Osteocyte (in vitro differentiated cells): ENCODE measurements around the gene ABCB9. TPM values are rescaled to one million over a fixed set of nuclear protein-coding genes. Genes with fewer than 3 reads are reported as not detected.
A peak's percentile ranks its signal among the peaks of the same experiment; 100 is the strongest.
"Not testable (repeated sequence)": the region's sequence is repeated elsewhere in the genome, so short reads cannot be mapped to it uniquely, and the experiment has no call there.

Experiments used
- DNase-seq: peaks from one replicate; pipeline ENCODE4 v3.0.0; 2021; ENCODE audit warnings: mixed read lengths; ENCODE audit not compliant: unreplicated experiment; ENCODE audit errors: extremely low spot score
- H3K27ac Mint-ChIP-seq: one replicate; pipeline ENCODE4 v1.8.0; 2021; ENCODE audit warnings: mild to moderate bottlenecking, mixed read lengths; ENCODE audit not compliant: unreplicated experiment
- H3K27me3 Mint-ChIP-seq: one replicate; pipeline ENCODE4 v1.8.0; 2021; ENCODE audit warnings: mixed read lengths; ENCODE audit not compliant: unreplicated experiment
- H3K36me3 Mint-ChIP-seq: one replicate; pipeline ENCODE4 v1.8.0; 2021; ENCODE audit warnings: mixed read lengths; ENCODE audit not compliant: unreplicated experiment
- H3K4me1 Mint-ChIP-seq: one replicate; pipeline ENCODE4 v1.8.0; 2021; ENCODE audit warnings: mixed read lengths; ENCODE audit not compliant: unreplicated experiment
- H3K4me3 Mint-ChIP-seq: one replicate; pipeline ENCODE4 v1.8.0; 2021; ENCODE audit warnings: mild to moderate bottlenecking, moderate library complexity, mixed read lengths; ENCODE audit not compliant: unreplicated experiment
- H3K9me3 Mint-ChIP-seq: one replicate; pipeline ENCODE4 v1.8.0; 2021; ENCODE audit warnings: mixed read lengths; ENCODE audit not compliant: unreplicated experiment
- CTCF ChIP-seq: fragments of 200-600 bp; sonication (generic); IDR thresholded peaks from 2 replicates; pipeline ENCODE4 v1.5.0; 2021; ENCODE audit warnings: antibody characterized with exemption, mild to moderate bottlenecking, moderate library complexity
- total RNA-seq: library from RNA; stranded (reverse); gene quantifications from 2 replicates; pipeline ENCODE4 v1.2.1, GENCODE V29; 2021

Gene ABCB9
- total RNA-seq, 1 donor from 2014 or later = 13.4 TPM

- Mint-ChIP-seq H3K27me3 (no peaks in the 10 kb centered on the region), H3K9me3 (no peaks in the 10 kb centered on the region), H3K36me3 (no peaks in the 10 kb centered on the region), H3K4me3 (peak overlapping the region; percentile 95), H3K4me1 (peaks cover 73% of the 10 kb centered on the region), H3K27ac (peak overlapping the region; percentile 95)
- no peak for TF ChIP-seq CTCF
- DNase-seq = no peak
Measured at GRCh38 chr12:122893208-122894153, 72.8 kb downstream of the ABCB9 start.

GRCh38 chr12:122892724-122893123 is 73.5 kb downstream of the ABCB9 start:
- peak overlapping the region; percentile 35 for H3K4me3 Mint-ChIP-seq
- DNase-seq, H3K9me3 Mint-ChIP-seq, H3K36me3 Mint-ChIP-seq, H3K27me3 Mint-ChIP-seq: not testable (repeated sequence)
- peaks cover 74% of the 10 kb centered on the region for H3K4me1 Mint-ChIP-seq
- H3K27ac Mint-ChIP-seq = peak overlapping the region; percentile 95

- H3K4me1 Mint-ChIP-seq = peaks cover 83% of the 10 kb centered on the region
- H3K27ac Mint-ChIP-seq = peak overlapping the region; percentile 95
- no peak for DNase-seq
- no peaks in the 10 kb centered on the region for H3K9me3 Mint-ChIP-seq
- TF ChIP-seq CTCF = no peak
- no peaks in the 10 kb centered on the region for H3K27me3 Mint-ChIP-seq
- H3K4me3 Mint-ChIP-seq = peak overlapping the region; percentile 64
- H3K36me3 Mint-ChIP-seq = no peaks in the 10 kb centered on the region
Measured at GRCh38 chr12:122891661-122892525, 74.4 kb downstream of the ABCB9 start.

GRCh38 chr12:122889761-122890520 is 76.3 kb downstream of the ABCB9 start:
- Mint-ChIP-seq H3K36me3 (no peaks in the 10 kb centered on the region), H3K27ac (peak overlapping the region; percentile 95), H3K4me1 (peaks cover 83% of the 10 kb centered on the region), H3K4me3 (no peak overlapping the region), H3K27me3 (no peaks in the 10 kb centered on the region), H3K9me3 (no peaks in the 10 kb centered on the region)
- no peak for TF ChIP-seq CTCF
- DNase-seq = no peak

- H3K4me3 Mint-ChIP-seq = no peak overlapping the region
- no peak for DNase-seq
- H3K27me3 Mint-ChIP-seq = no peaks in the 10 kb centered on the region
- H3K4me1 Mint-ChIP-seq = peaks cover 79% of the 10 kb centered on the region
- H3K36me3 Mint-ChIP-seq = peaks cover 3% of the 10 kb centered on the region
- peak overlapping the region; percentile 56 for H3K27ac Mint-ChIP-seq
- TF ChIP-seq CTCF = no peak
- no peaks in the 10 kb centered on the region for H3K9me3 Mint-ChIP-seq
Measured at GRCh38 chr12:122888232-122888752, 78.0 kb downstream of the ABCB9 start.
